Endothelial cell of umbilical vein (primary cell): ENCODE results near the gene IVD. TPM values are rescaled to one million over a fixed set of nuclear protein-coding genes. Genes with fewer than 3 reads are reported as not detected.

Source experiments
- BruUV-seq: library from RNA; stranded (reverse); fragments of 400-500 nt; replicated peaks from 2 replicates; lab custom pipeline; 2021; lab: Mats Ljungman, UMichigan
- CTCF ChIA-PET: fragments of 300-600, 350-600 bp; sonication (Branson Sonifier 250); formaldehyde crosslinking; loops from one replicate; lab custom pipeline; 2021; ENCODE audit warnings: antibody characterized with exemption, inconsistent platforms; lab: Charles Lee
- POLR2A ChIA-PET: fragments of 300-600, 350-600 bp; sonication (Branson Sonifier 250); formaldehyde crosslinking; loops from one replicate; lab custom pipeline; 2021; ENCODE audit warnings: antibody characterized with exemption, inconsistent platforms; lab: Charles Lee
- DNase-seq: peaks from one replicate; pipeline ENCODE4 v3.0.0-alpha.2; 2011; ENCODE audit warnings: low read depth, low spot score
- FAIRE-seq: peaks from 2 replicates; lab custom pipeline; 2011; peaks lifted over from hg19 to GRCh38; lab: Jason Lieb, UNC
- H2AFZ ChIP-seq: 2 replicates; pipeline ENCODE4 v1.6.0; 2012; ENCODE audit warnings: low read depth, low read length, control low read depth, inconsistent platforms
- H3K27ac ChIP-seq: 2 replicates; pipeline ENCODE4 v1.5.1; 2011; ENCODE audit warnings: low read depth, mild to moderate bottlenecking, control low read depth, low read length, moderate library complexity; ENCODE audit not compliant: insufficient read depth
- H3K27me3 ChIP-seq, 2 experiments: 2 replicates each; pipeline versions ENCODE4 v1.6.0 to v1.6.1; 2011; ENCODE audit warnings: low read length in 2 of 2, mixed read lengths in 1 of 2; ENCODE audit not compliant: control insufficient read depth in 2 of 2, insufficient read depth in 2 of 2
- H3K36me3 ChIP-seq, 2 experiments: 2 replicates in 1 of 2; 3 replicates in 1 of 2; pipeline ENCODE4 v1.5.1; 2011; ENCODE audit warnings: low read length in 2 of 2, mild to moderate bottlenecking in 1 of 2, moderate library complexity in 1 of 2; ENCODE audit not compliant: control insufficient read depth in 2 of 2, insufficient read depth in 2 of 2; ENCODE audit errors: extremely low read depth in 1 of 2
- H3K4me1 ChIP-seq: 3 replicates; pipeline ENCODE4 v1.5.1; 2011; ENCODE audit warnings: mild to moderate bottlenecking, low read length; ENCODE audit not compliant: control insufficient read depth, insufficient read depth; ENCODE audit errors: extremely low read depth
- H3K4me2 ChIP-seq: 2 replicates; pipeline ENCODE4 v1.6.1; 2011; ENCODE audit warnings: low read length, control low read depth, mixed read lengths; ENCODE audit not compliant: insufficient read depth
- H3K4me3 ChIP-seq, 3 experiments: fragments of 200-600 bp in 1 of 3; sonication (generic), shearing (Covaris generic) in 1 of 3; replicated peaks in 1 of 3; 2 replicates each; pipeline ENCODE4 v1.5.1; 2011 to 2016; ENCODE audit warnings: control low read depth in 3 of 3, low read length in 3 of 3, mild to moderate bottlenecking in 2 of 3, inconsistent platforms in 1 of 3, low read depth in 1 of 3, moderate library complexity in 1 of 3; ENCODE audit not compliant: insufficient read depth in 1 of 3
- H3K79me2 ChIP-seq: 2 replicates; pipeline ENCODE4 v1.6.0; 2012; ENCODE audit warnings: low read length, inconsistent platforms; ENCODE audit not compliant: control insufficient read depth, insufficient read depth
- H3K9ac ChIP-seq: replicated peaks from 2 replicates; pipeline ENCODE3; 2011; ENCODE audit warnings: low read length, control low read depth; ENCODE audit not compliant: insufficient read depth; ENCODE audit errors: extremely low read depth
- H3K9me1 ChIP-seq: replicated peaks from 3 replicates; pipeline ENCODE4 v1.6.0; 2011; ENCODE audit warnings: mild to moderate bottlenecking, low read length; ENCODE audit not compliant: control insufficient read depth, insufficient read depth; ENCODE audit errors: extremely low read depth
- H3K9me3 ChIP-seq: replicated peaks from 2 replicates; pipeline ENCODE4 v1.5.1; 2012; ENCODE audit warnings: low read length, inconsistent platforms; ENCODE audit not compliant: control insufficient read depth, insufficient read depth
- H4K20me1 ChIP-seq: replicated peaks from 2 replicates; pipeline ENCODE3; 2011; ENCODE audit warnings: mild to moderate bottlenecking, low read length; ENCODE audit not compliant: control insufficient read depth, insufficient read depth; ENCODE audit errors: extremely low read depth
- CTCF ChIP-seq, 2 donors: IDR thresholded peaks; 1 replicate in 1 of 2; 2 replicates in 1 of 2; pipeline ENCODE4 v1.5.1; 2011; ENCODE audit warnings: low read length in 2 of 2, mild to moderate bottlenecking in 2 of 2, moderate library complexity in 2 of 2, control low read depth in 1 of 2, inconsistent platforms in 1 of 2, low read depth in 1 of 2; ENCODE audit not compliant: insufficient read depth in 1 of 2; ENCODE audit errors: extremely low read depth in 1 of 2
- EZH2 ChIP-seq: IDR thresholded peaks from 2 replicates; pipeline ENCODE4 v1.6.1; 2012; ENCODE audit warnings: borderline replicate concordance, low read depth, mild to moderate bottlenecking, moderate library complexity, low read length, inconsistent platforms; ENCODE audit not compliant: severe bottlenecking
- FOS ChIP-seq: IDR thresholded peaks from 2 replicates; pipeline ENCODE4 v1.6.1; 2011; ENCODE audit warnings: mild to moderate bottlenecking, low read length, moderate library complexity, borderline replicate concordance; ENCODE audit not compliant: insufficient read depth
- GATA2 ChIP-seq: IDR thresholded peaks from 2 replicates; pipeline ENCODE4 v1.7.0; 2011; ENCODE audit warnings: low read depth, mild to moderate bottlenecking, moderate library complexity, mixed read lengths, low read length; ENCODE audit not compliant: insufficient read length, insufficient read depth
- JUN ChIP-seq: IDR thresholded peaks from 2 replicates; pipeline ENCODE4 v1.6.1; 2011; ENCODE audit warnings: borderline replicate concordance, low read depth; ENCODE audit not compliant: insufficient read length, insufficient read depth
- MAX ChIP-seq: IDR thresholded peaks from 2 replicates; pipeline ENCODE4 v1.6.1; 2011; ENCODE audit not compliant: insufficient read depth, insufficient read length
- MYC ChIP-seq: IDR thresholded peaks from one replicate; pipeline ENCODE4 v1.6.1; 2011; ENCODE audit warnings: mild to moderate bottlenecking, low read depth, low read length
- POLR2A ChIP-seq: IDR thresholded peaks from 2 replicates; pipeline ENCODE4 v1.6.1; 2012; ENCODE audit warnings: low read depth, mild to moderate bottlenecking, control low read depth, low read length
- POLR2AphosphoS5 ChIP-seq: IDR thresholded peaks from 2 replicates; pipeline ENCODE4 v1.6.1; 2012; ENCODE audit warnings: low read depth, mild to moderate bottlenecking, control low read depth, low read length, moderate library complexity; ENCODE audit not compliant: insufficient read depth
- dilution Hi-C: fragments of 300-500 bp; cut with MboI; formaldehyde crosslinking; loops from one replicate; pipeline ENCODE4 v1.15.0; 2019; ENCODE audit warnings: low sequenced_read_pairs; ENCODE audit not compliant: extremely low pct_ligation_motif_present
- intact Hi-C: fragments of 100-400 bp; cut with micrococcal nuclease; formaldehyde crosslinking; loops from one replicate; pipeline ENCODE4 v1.10.0; 2022
- polyA plus RNA-seq, 4 experiments: library from polyadenylated mRNA; depleted of rRNA in 3 of 4; stranded (reverse) in 3 of 4; unstranded in 1 of 4; fragments of >200 nt; gene quantifications; 2 replicates each; pipeline versions ENCODE4 v1.2.1 to v1.2.3, GENCODE V29; 2011 to 2012; ENCODE audit warnings: missing spikeins in 1 of 4
- total RNA-seq: library from RNA; stranded (reverse); gene quantifications from 2 replicates; pipeline ENCODE4 v1.2.3, GENCODE V29; 2021

The IVD gene
- total and polyA plus RNA-seq, 2 donors (not counting 3 experiments of a cell fraction or from before 2014, with no cell fraction given): 34.1 to 62.5 TPM

GRCh38 chr15:40463886-40464545 lies 58.4 kb downstream of the IVD start:
- no peak for FAIRE-seq
- Histone ChIP-seq H3K9ac (no peak overlapping the region), H4K20me1 (no peaks in the 10 kb centered on the region), H3K4me1 (no peaks in the 10 kb centered on the region), H2AFZ (no peak overlapping the region), H3K36me3 (peaks cover 0 to 31% of the 10 kb centered on the region in 2 experiments), H3K9me1 (no peaks in the 10 kb centered on the region), H3K79me2 (no peaks in the 10 kb centered on the region), H3K27me3 (no peaks in the 10 kb centered on the region), H3K9me3 (no peaks in the 10 kb centered on the region), H3K4me2 (no peak overlapping the region), H3K4me3 (no peak overlapping the region), H3K27ac (no peak overlapping the region)
- DNase-seq: no peak
- no TSS peak for BruUV-seq
- dilution Hi-C loops (no loop called here), intact Hi-C loops (no loop called here)
- TF ChIP-seq POLR2AphosphoS5: no peak
- TF ChIP-seq MAX: no peak
- TF ChIP-seq JUN: no peak
- TF ChIP-seq MYC: no peak
- POLR2A ChIA-PET: no interaction called here
- CTCF ChIA-PET: interaction anchor here (1.2 kb wide), 1 partner anchor 9 kb away, joined by 3 read pairs; no protein-coding TSS in a partner anchor

GRCh38 chr15:40464595-40465185 lies 59.1 kb downstream of the IVD start:
- no peaks in the 10 kb centered on the region for H3K27me3 ChIP-seq
- ChIA-PET CTCF (no interaction called here), POLR2A (no interaction called here)
- H4K20me1 ChIP-seq: no peaks in the 10 kb centered on the region
- no peaks in the 10 kb centered on the region for H3K9me3 ChIP-seq
- H2AFZ ChIP-seq: no peak overlapping the region
- no peak overlapping the region for H3K4me2 ChIP-seq
- peaks cover 0 to 25% of the 10 kb centered on the region in 2 experiments for H3K36me3 ChIP-seq
- FAIRE-seq (no peak), DNase-seq (no peak)
- no peak overlapping the region for H3K4me3 ChIP-seq
- BruUV-seq: no TSS peak
- H3K27ac ChIP-seq: no peak overlapping the region
- TF ChIP-seq CTCF (IDR thresholded peaks at IDR 0.05; ENCODE audit: extremely low read depth in 1 of 2, insufficient read depth in 1 of 2, low read depth in 1 of 2, low read length in 2 of 2) (no peak), GATA2 (no peak), POLR2A (no peak), MYC (no peak), POLR2AphosphoS5 (no peak), MAX (no peak), EZH2 (no peak), FOS (no peak), JUN (no peak)
- H3K4me1 ChIP-seq: no peaks in the 10 kb centered on the region
- H3K9ac ChIP-seq: no peak overlapping the region
- dilution Hi-C loops (no loop called here), intact Hi-C loops (no loop called here)
- H3K79me2 ChIP-seq: no peaks in the 10 kb centered on the region
- no peaks in the 10 kb centered on the region for H3K9me1 ChIP-seq
